ENCODE measurements around the gene CSF1R.
A peak's percentile ranks its signal among the peaks of the same experiment; 100 is the strongest.

Gene CSF1R

GRCh38 chr5:150023136-150023535 lies 63.2 kb downstream of the CSF1R start:
- DNase-seq (ENCODE audit: low read depth): no peak

- DNase-seq (ENCODE audit: low read depth): no peak
These were observed 63.7 kb downstream of the CSF1R start for GRCh38 chr5:150022681-150023080.

- DNase-seq (ENCODE audit: low read depth): no peak
These were observed 64.2 kb downstream of the CSF1R start for GRCh38 chr5:150022158-150022531.

- no peak for DNase-seq (ENCODE audit: low read depth)
These were observed 64.7 kb downstream of the CSF1R start for GRCh38 chr5:150021491-150022157.

- DNase-seq (ENCODE audit: low read depth): no peak
These were observed 66.1 kb downstream of the CSF1R start for GRCh38 chr5:150020249-150020648.

- DNase-seq (ENCODE audit: low read depth): no peak
These were observed 68.9 kb downstream of the CSF1R start for GRCh38 chr5:150017226-150018005.

GRCh38 chr5:150016537-150016936 lies 69.8 kb downstream of the CSF1R start:
- no peak for DNase-seq (ENCODE audit: low read depth)

- no peak for DNase-seq (ENCODE audit: low read depth)
These were observed 70.9 kb downstream of the CSF1R start for GRCh38 chr5:150015415-150015814.

GRCh38 chr5:150014456-150014855 lies 71.9 kb downstream of the CSF1R start:
- DNase-seq (ENCODE audit: low read depth): no peak

- DNase-seq (ENCODE audit: low read depth): no peak
These were observed 72.4 kb downstream of the CSF1R start for GRCh38 chr5:150013931-150014330.

- DNase-seq (ENCODE audit: low read depth): peak; percentile 76
These were observed 76.5 kb downstream of the CSF1R start for GRCh38 chr5:150009671-150010387.

GRCh38 chr5:150007050-150007449 lies 79.3 kb downstream of the CSF1R start:
- no peak for DNase-seq (ENCODE audit: low read depth)

GRCh38 chr5:150006318-150006717 lies 80.0 kb downstream of the CSF1R start:
- no peak for DNase-seq (ENCODE audit: low read depth)

Measured in CMK (cell line).